NCI-H146 treated with DMSO at 0.1 percent for 48 hours (cell line): ENCODE measurements around the gene DENND6A.

Experiments used
- DNase-seq: peaks from one replicate; lab custom pipeline; 2025; ENCODE audit not compliant: unreplicated experiment; lab: John Stamatoyannopoulos, UW

The DENND6A gene

GRCh38 chr3:57575966-57576626, 116.8 kb downstream of the DENND6A start:
- DNase-seq, result no peak
